ENCODE data around the gene PDGFRA.

GRCh38 chr4:54276641-54277430 is 47.7 kb downstream of the PDGFRA start:
- TF ChIP-seq SP1 (IDR thresholded peaks at IDR 0.05) (no peak), ARNT (IDR thresholded peaks at IDR 0.05) (no peak), FOXK2 (IDR thresholded peaks at IDR 0.05) (no peak), L3MBTL2 (conservative IDR thresholded peaks at IDR 0.05) (no peak), FOXA1 (IDR thresholded peaks at IDR 0.05) (no peak), BHLHE40 (IDR thresholded peaks at IDR 0.05; ENCODE audit: borderline replicate concordance) (no peak)
- TF ChIP-seq, protein P1, sequence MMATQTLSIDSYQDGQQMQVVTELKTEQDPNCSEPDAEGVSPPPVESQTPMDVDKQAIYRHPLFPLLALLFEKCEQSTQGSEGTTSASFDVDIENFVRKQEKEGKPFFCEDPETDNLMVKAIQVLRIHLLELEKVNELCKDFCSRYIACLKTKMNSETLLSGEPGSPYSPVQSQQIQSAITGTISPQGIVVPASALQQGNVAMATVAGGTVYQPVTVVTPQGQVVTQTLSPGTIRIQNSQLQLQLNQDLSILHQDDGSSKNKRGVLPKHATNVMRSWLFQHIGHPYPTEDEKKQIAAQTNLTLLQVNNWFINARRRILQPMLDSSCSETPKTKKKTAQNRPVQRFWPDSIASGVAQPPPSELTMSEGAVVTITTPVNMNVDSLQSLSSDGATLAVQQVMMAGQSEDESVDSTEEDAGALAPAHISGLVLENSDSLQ (IDR thresholded peaks at IDR 0.05) = no peak
